Measurements from ENCODE around the gene RASSF8. TPM values are rescaled to one million over a fixed set of nuclear protein-coding genes. Genes with fewer than 3 reads are reported as not detected.

The RASSF8 gene
- polyA plus RNA-seq, 3 donors, result 0.08 to 0.39 TPM; not detected in 1

DNA sequence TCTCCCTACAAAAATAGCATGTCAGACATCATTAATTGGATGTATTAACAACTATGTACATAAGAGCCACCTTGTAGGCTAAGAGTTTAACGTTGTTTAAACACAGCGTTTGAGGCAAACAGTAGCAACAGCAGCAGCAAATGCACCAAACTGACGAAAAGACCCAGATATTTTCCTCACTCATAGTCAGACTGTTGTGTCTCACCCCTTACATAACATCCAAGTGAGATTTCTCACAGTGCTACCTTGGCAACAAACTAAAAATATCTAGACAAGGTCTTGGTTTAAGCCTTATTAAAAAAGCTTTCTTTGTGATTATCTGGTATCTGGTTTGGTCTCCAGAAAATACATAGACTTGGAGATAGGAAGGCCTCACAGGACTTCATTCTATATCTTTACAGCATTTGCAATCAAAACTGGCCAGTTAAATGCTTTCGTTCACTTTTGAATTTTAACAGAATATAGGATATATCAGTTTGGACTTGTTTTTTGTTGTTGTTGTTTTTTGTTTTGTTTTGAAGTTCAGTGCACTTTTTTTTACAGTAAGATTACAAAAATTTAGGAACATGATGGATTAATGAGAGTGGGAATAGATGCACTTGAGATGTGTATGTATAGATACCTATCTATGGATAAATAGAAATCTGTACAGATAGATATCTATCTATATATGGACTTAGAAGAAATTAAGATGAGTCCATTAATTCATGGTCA, 162.2 kb downstream of the RASSF8 start:
- intact Hi-C loops (cut with micrococcal nuclease), result loop anchor here (10.0 kb wide), 2 partner anchors 154 to 354 kb away; no protein-coding TSS in a partner anchor
- H3K4me1 ChIP-seq (ENCODE audit: control insufficient read depth in 1 of 2, insufficient read depth in 2 of 2, low read length in 2 of 2), result peaks cover 35% of the 10 kb centered on the region in 2 donors
- peaks cover 61 to 68% (median 64%) of the 10 kb centered on the region in 3 donors for H3K27me3 Mint-ChIP-seq (ENCODE audit: low read depth in 3 of 3)

DNA sequence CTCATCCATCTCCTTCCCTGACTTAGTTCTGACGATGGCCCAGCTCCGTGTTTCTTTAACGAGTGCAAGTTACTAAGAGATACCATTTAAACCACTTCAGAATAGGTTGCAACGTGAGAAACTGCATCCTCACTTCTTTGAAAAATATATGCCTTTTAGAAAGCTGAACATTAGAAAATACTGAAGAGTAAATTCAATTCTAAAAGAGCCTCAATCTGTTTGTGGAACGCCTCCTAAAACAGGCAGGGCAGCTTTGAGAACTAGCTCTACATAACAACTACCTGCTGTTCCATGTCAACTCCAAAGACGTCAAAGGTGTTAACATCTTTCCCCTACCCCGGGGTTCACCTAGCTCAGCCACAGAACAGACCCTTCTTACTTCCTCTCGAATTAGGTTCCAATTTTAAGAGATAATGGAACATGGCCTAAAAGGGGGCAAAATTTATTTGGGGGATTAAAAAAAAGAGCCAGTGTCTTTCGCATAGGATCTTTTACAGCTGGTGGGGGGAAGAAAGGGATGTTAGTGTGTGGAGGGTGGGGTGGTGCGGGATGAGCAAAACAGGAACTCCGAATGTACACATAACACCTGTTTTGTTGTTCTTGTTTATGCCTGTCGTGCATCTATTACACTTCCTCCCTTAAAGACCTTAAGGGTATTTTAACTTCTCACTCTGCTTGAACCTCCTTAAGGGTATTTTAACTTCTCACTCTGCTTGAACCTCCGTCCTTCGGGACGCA, 163.0 kb downstream of the RASSF8 start:
- 26% methylated on average over 6 of the region's 15 CpGs for WGBS (ENCODE audit: insufficient coverage)
- Mint-ChIP-seq H3K4me3 (peak overlapping the region; percentile 71 to 85), H3K9me3 (peaks cover 0 to 38% (median 17%) of the 10 kb centered on the region in 7 donors), H3K27me3 (ENCODE audit: low read depth in 3 of 3) (peaks cover 68 to 76% (median 72%) of the 10 kb centered on the region in 3 donors), H3K36me3 (peaks cover 4 to 21% of the 10 kb centered on the region in 2 donors), H3K27ac (no peak overlapping the region), H3K4me1 (peaks cover 39% of the 10 kb centered on the region)
- intact Hi-C loops (cut with micrococcal nuclease), result loop anchor here (10.0 kb wide), 2 partner anchors 153 to 353 kb away; no protein-coding TSS in a partner anchor
- TF ChIP-seq, protein P1, sequence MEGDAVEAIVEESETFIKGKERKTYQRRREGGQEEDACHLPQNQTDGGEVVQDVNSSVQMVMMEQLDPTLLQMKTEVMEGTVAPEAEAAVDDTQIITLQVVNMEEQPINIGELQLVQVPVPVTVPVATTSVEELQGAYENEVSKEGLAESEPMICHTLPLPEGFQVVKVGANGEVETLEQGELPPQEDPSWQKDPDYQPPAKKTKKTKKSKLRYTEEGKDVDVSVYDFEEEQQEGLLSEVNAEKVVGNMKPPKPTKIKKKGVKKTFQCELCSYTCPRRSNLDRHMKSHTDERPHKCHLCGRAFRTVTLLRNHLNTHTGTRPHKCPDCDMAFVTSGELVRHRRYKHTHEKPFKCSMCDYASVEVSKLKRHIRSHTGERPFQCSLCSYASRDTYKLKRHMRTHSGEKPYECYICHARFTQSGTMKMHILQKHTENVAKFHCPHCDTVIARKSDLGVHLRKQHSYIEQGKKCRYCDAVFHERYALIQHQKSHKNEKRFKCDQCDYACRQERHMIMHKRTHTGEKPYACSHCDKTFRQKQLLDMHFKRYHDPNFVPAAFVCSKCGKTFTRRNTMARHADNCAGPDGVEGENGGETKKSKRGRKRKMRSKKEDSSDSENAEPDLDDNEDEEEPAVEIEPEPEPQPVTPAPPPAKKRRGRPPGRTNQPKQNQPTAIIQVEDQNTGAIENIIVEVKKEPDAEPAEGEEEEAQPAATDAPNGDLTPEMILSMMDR (IDR thresholded peaks at IDR 0.05), result no peak
- Histone ChIP-seq H3K4me3 (replicated peaks in 1 of 3; ENCODE audit: low read depth in 2 of 3, low read length in 3 of 3) (peak overlapping the region in 1 of 3 experiments; percentile 55), H3K9me3 (replicated peaks in 1 of 2; ENCODE audit: control insufficient read depth in 1 of 2, insufficient read depth in 1 of 2, low read length in 2 of 2) (peaks cover 0 to 15% of the 10 kb centered on the region in 2 donors), H3K27me3 (ENCODE audit: control insufficient read depth in 2 of 2, insufficient read depth in 2 of 2, low read length in 2 of 2) (peaks cover 60 to 65% of the 10 kb centered on the region in 2 donors), H3K4me1 (ENCODE audit: control insufficient read depth in 1 of 2, insufficient read depth in 2 of 2, low read length in 2 of 2) (peaks cover 42% of the 10 kb centered on the region in 2 donors), H3K9ac (ENCODE audit: insufficient read depth, low read length, poor library complexity, severe bottlenecking) (no peak overlapping the region), H3K79me2 (ENCODE audit: insufficient read depth, low read length) (no peaks in the 10 kb centered on the region), H4K20me1 (ENCODE audit: insufficient read depth, low read length) (no peaks in the 10 kb centered on the region), H3K27ac (ENCODE audit: low read depth in 1 of 2, low read length in 2 of 2) (no peak overlapping the region), H2AFZ (ENCODE audit: insufficient read depth, low read depth, low read length, poor library complexity, severe bottlenecking) (peak overlapping the region; percentile 33), H3K4me2 (replicated peaks; ENCODE audit: extremely low read depth, low read length, poor library complexity, severe bottlenecking) (peak overlapping the region; percentile 79), H3K36me3 (replicated peaks in 1 of 2; ENCODE audit: control insufficient read depth in 1 of 2, insufficient read depth in 2 of 2, low read length in 2 of 2) (no peaks in the 10 kb centered on the region)
- peak in 2 of 3 donors; percentile 14 to 22 for DNase-seq

More for the DNA sequence above, 162.2 kb downstream of the RASSF8 start:
- peak overlapping the region in 1 of 2 donors; percentile 85 for H3K4me3 Mint-ChIP-seq
- Histone ChIP-seq H3K27me3 (ENCODE audit: control insufficient read depth in 2 of 2, insufficient read depth in 2 of 2, low read length in 2 of 2) (peaks cover 54 to 61% of the 10 kb centered on the region in 2 donors), H3K9me3 (replicated peaks in 1 of 2; ENCODE audit: control insufficient read depth in 1 of 2, insufficient read depth in 1 of 2, low read length in 2 of 2) (peaks cover 0 to 15% of the 10 kb centered on the region in 2 donors), H3K79me2 (ENCODE audit: insufficient read depth, low read length) (no peaks in the 10 kb centered on the region), H3K36me3 (replicated peaks in 1 of 2; ENCODE audit: control insufficient read depth in 1 of 2, insufficient read depth in 2 of 2, low read length in 2 of 2) (no peaks in the 10 kb centered on the region), H2AFZ (ENCODE audit: insufficient read depth, low read depth, low read length, poor library complexity, severe bottlenecking) (no peak overlapping the region), H3K9ac (ENCODE audit: insufficient read depth, low read length, poor library complexity, severe bottlenecking) (no peak overlapping the region), H4K20me1 (ENCODE audit: insufficient read depth, low read length) (no peaks in the 10 kb centered on the region), H3K4me2 (replicated peaks; ENCODE audit: extremely low read depth, low read length, poor library complexity, severe bottlenecking) (no peak overlapping the region), H3K27ac (ENCODE audit: low read depth in 1 of 2, low read length in 2 of 2) (no peak overlapping the region), H3K4me3 (replicated peaks in 1 of 3; ENCODE audit: low read depth in 2 of 3, low read length in 3 of 3) (no peak overlapping the region)
- 100% methylated on average over 3 of the region's 4 CpGs for WGBS (ENCODE audit: insufficient coverage)
- peaks cover 4 to 21% of the 10 kb centered on the region in 2 donors for H3K36me3 Mint-ChIP-seq
- DNase-seq, result no peak
- H3K4me1 Mint-ChIP-seq, result peaks cover 33% of the 10 kb centered on the region
- H3K9me3 Mint-ChIP-seq, result peaks cover 0 to 31% (median 17%) of the 10 kb centered on the region in 7 donors
- no peak overlapping the region for H3K27ac Mint-ChIP-seq
- TF ChIP-seq, protein P1 (IDR thresholded peaks at IDR 0.05), result no peak
